ENCODE data around the gene NAA30.
A peak's percentile ranks its signal among the peaks of the same experiment; 100 is the strongest.

Gene NAA30

GRCh38 chr14:57375156-57375555 is 15.2 kb upstream of the NAA30 start:
- Histone ChIP-seq H3K9ac (ENCODE audit: low read length in 2 of 2) (no peak overlapping the region), H3K9me3 (ENCODE audit: control insufficient read depth in 2 of 2, low read length in 2 of 2) (no peaks in the 10 kb centered on the region), H3K27me3 (ENCODE audit: control insufficient read depth in 1 of 2, insufficient read depth in 2 of 2, low read length in 2 of 2) (no peaks in the 10 kb centered on the region), H3K27ac (ENCODE audit: low read length) (no peak overlapping the region), H3K36me3 (ENCODE audit: control insufficient read depth in 2 of 2, insufficient read depth in 2 of 2, low read length in 2 of 2) (no peaks in the 10 kb centered on the region), H3K4me3 (ENCODE audit: low read length in 2 of 2) (no peak overlapping the region), H3K4me1 (ENCODE audit: control insufficient read depth, insufficient read depth, low read length) (no peaks in the 10 kb centered on the region)

GRCh38 chr14:57378661-57379060 is 11.7 kb upstream of the NAA30 start:
- Histone ChIP-seq H3K9ac (ENCODE audit: low read length in 2 of 2) (no peak overlapping the region), H3K4me3 (ENCODE audit: low read length in 2 of 2) (no peak overlapping the region), H3K9me3 (ENCODE audit: control insufficient read depth in 2 of 2, low read length in 2 of 2) (no peaks in the 10 kb centered on the region), H3K27me3 (ENCODE audit: control insufficient read depth in 1 of 2, insufficient read depth in 2 of 2, low read length in 2 of 2) (no peaks in the 10 kb centered on the region), H3K27ac (ENCODE audit: low read length) (no peak overlapping the region), H3K4me1 (ENCODE audit: control insufficient read depth, insufficient read depth, low read length) (no peaks in the 10 kb centered on the region), H3K36me3 (ENCODE audit: control insufficient read depth in 2 of 2, insufficient read depth in 2 of 2, low read length in 2 of 2) (no peaks in the 10 kb centered on the region)

- H3K4me1 ChIP-seq (ENCODE audit: control insufficient read depth, insufficient read depth, low read length): no peaks in the 10 kb centered on the region
- H3K27me3 ChIP-seq (ENCODE audit: control insufficient read depth in 1 of 2, insufficient read depth in 2 of 2, low read length in 2 of 2): no peaks in the 10 kb centered on the region
- H3K4me3 ChIP-seq (ENCODE audit: low read length in 2 of 2): no peak overlapping the region
- no peak overlapping the region for H3K27ac ChIP-seq (ENCODE audit: low read length)
- no peaks in the 10 kb centered on the region for H3K36me3 ChIP-seq (ENCODE audit: control insufficient read depth in 2 of 2, insufficient read depth in 2 of 2, low read length in 2 of 2)
- no peaks in the 10 kb centered on the region for H3K9me3 ChIP-seq (ENCODE audit: control insufficient read depth in 2 of 2, low read length in 2 of 2)
- H3K9ac ChIP-seq (ENCODE audit: low read length in 2 of 2): no peak overlapping the region
Observed at GRCh38 chr14:57380935-57381334, 9.5 kb upstream of the NAA30 start.

DNA sequence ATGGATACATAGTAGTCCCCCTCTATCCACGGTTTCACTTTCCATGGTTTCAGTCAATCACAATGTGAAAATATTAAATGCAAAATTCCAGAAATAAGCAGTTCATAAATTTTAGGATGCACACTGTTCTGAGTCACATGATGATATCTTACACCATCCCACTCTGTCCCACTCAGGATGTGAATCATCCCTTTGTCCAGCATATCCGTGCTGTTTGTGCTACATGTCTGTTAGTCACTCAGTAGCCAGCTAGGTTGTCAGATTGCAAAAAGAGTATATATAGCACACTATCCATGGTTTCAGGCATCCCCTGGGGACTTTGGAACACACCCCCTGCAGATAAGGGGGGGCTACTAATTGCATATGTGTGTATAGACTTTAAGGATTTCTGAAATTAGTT is 8.1 kb upstream of the NAA30 start:
- Histone ChIP-seq H3K9ac (ENCODE audit: low read length in 2 of 2) (no peak overlapping the region), H3K27ac (ENCODE audit: low read length) (no peak overlapping the region), H3K4me1 (ENCODE audit: control insufficient read depth, insufficient read depth, low read length) (no peaks in the 10 kb centered on the region), H3K9me3 (ENCODE audit: control insufficient read depth in 2 of 2, low read length in 2 of 2) (no peaks in the 10 kb centered on the region), H3K27me3 (ENCODE audit: control insufficient read depth in 1 of 2, insufficient read depth in 2 of 2, low read length in 2 of 2) (no peaks in the 10 kb centered on the region), H3K4me3 (ENCODE audit: low read length in 2 of 2) (no peak overlapping the region), H3K36me3 (ENCODE audit: control insufficient read depth in 2 of 2, insufficient read depth in 2 of 2, low read length in 2 of 2) (no peaks in the 10 kb centered on the region)

DNA sequence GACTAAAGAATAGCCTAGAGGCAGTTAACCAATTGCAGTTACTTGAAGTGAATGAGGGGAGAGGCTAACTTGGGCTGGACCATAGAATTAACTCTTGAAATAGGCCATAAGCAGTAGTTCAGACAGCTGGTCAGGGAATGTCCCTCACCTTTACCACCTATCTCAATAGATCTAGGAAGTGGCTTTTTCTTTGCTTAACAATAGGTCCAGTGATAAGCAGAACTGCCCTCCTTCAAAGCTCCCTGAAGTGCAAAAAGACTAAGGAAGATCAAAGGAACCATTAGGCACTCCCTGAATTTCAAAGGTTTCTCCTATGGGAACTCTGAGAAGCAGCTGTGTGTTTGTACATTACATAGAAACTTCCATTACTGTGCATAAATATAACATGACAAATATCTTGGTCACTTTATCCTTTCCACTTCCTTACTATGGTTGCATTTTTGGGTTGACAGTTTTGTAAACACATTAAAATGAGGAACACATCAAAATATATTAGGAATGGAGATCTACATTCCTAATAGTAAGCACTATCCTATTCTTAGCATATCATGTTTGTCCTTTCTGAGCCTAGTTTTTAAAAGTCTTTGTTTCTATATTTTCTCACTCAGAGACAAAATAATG is 7.2 kb upstream of the NAA30 start:
- Histone ChIP-seq H3K4me3 (ENCODE audit: low read length in 2 of 2) (no peak overlapping the region), H3K9me3 (ENCODE audit: control insufficient read depth in 2 of 2, low read length in 2 of 2) (no peaks in the 10 kb centered on the region), H3K4me1 (ENCODE audit: control insufficient read depth, insufficient read depth, low read length) (no peaks in the 10 kb centered on the region), H3K27me3 (ENCODE audit: control insufficient read depth in 1 of 2, insufficient read depth in 2 of 2, low read length in 2 of 2) (no peaks in the 10 kb centered on the region), H3K27ac (ENCODE audit: low read length) (no peak overlapping the region), H3K36me3 (ENCODE audit: control insufficient read depth in 2 of 2, insufficient read depth in 2 of 2, low read length in 2 of 2) (no peaks in the 10 kb centered on the region), H3K9ac (ENCODE audit: low read length in 2 of 2) (no peak overlapping the region)

- no peaks in the 10 kb centered on the region for H3K4me1 ChIP-seq (ENCODE audit: control insufficient read depth, insufficient read depth, low read length)
- H3K9ac ChIP-seq (ENCODE audit: low read length in 2 of 2): no peak overlapping the region
- H3K36me3 ChIP-seq (ENCODE audit: control insufficient read depth in 2 of 2, insufficient read depth in 2 of 2, low read length in 2 of 2): no peaks in the 10 kb centered on the region
- H3K27me3 ChIP-seq (ENCODE audit: control insufficient read depth in 1 of 2, insufficient read depth in 2 of 2, low read length in 2 of 2): no peaks in the 10 kb centered on the region
- H3K27ac ChIP-seq (ENCODE audit: low read length): no peak overlapping the region
- H3K4me3 ChIP-seq (ENCODE audit: low read length in 2 of 2): no peak overlapping the region
- H3K9me3 ChIP-seq (ENCODE audit: control insufficient read depth in 2 of 2, low read length in 2 of 2): no peaks in the 10 kb centered on the region
Observed at GRCh38 chr14:57388067-57388466, 2.3 kb upstream of the NAA30 start.

- Histone ChIP-seq H3K9ac (ENCODE audit: low read length in 2 of 2) (peak overlapping the region; percentile 71 to 73), H3K27ac (ENCODE audit: low read length) (peak overlapping the region; percentile 42), H3K4me3 (ENCODE audit: low read length in 2 of 2) (peak overlapping the region; percentile 82 to 94), H3K9me3 (ENCODE audit: control insufficient read depth in 2 of 2, low read length in 2 of 2) (no peaks in the 10 kb centered on the region), H3K36me3 (ENCODE audit: control insufficient read depth in 2 of 2, insufficient read depth in 2 of 2, low read length in 2 of 2) (no peaks in the 10 kb centered on the region), H3K27me3 (ENCODE audit: control insufficient read depth in 1 of 2, insufficient read depth in 2 of 2, low read length in 2 of 2) (no peaks in the 10 kb centered on the region), H3K4me1 (ENCODE audit: control insufficient read depth, insufficient read depth, low read length) (no peaks in the 10 kb centered on the region)
Observed at GRCh38 chr14:57389646-57390036, 745 bp upstream of the NAA30 start.

- H3K27ac ChIP-seq (ENCODE audit: low read length): peak overlapping the region; percentile 42
Observed at GRCh38 chr14:57390806-57391516, 575 bp downstream of the NAA30 start.

DNA sequence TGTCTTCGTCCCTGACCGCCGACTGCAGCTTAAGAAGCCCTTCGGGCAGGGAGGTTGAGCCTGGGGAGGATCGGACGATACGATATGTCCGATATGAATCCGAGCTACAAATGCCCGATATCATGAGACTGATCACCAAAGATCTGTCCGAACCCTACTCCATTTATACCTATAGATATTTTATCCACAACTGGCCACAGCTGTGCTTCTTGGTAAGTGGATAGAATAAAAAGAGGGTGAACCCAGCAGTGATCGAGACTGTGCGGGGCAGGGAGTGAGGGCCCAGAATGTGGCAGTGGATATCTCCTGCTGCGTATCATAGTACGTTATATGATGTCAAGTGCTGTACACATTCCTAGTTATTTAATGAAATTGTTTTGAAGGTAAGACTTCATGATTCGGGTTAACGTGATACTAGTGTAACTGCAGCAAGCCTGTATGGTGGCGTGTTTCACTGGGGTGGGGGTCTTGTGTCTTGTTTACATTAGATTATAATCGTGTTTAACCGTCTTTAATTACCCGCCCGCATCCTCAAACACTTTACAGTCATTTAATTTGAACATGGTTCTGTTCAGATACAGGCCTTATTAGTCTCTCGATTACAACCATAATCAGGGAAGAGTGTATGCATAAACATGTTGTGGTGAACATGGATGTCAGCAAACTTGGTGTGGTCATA is 1.3 kb downstream of the NAA30 start:
- peak overlapping the region; percentile 73 to 75 for H3K9ac ChIP-seq (ENCODE audit: low read length in 2 of 2)
- no peaks in the 10 kb centered on the region for H3K9me3 ChIP-seq (ENCODE audit: control insufficient read depth in 2 of 2, low read length in 2 of 2)
- peak overlapping the region; percentile 42 for H3K27ac ChIP-seq (ENCODE audit: low read length)
- no peaks in the 10 kb centered on the region for H3K36me3 ChIP-seq (ENCODE audit: control insufficient read depth in 2 of 2, insufficient read depth in 2 of 2, low read length in 2 of 2)
- no peaks in the 10 kb centered on the region for H3K4me1 ChIP-seq (ENCODE audit: control insufficient read depth, insufficient read depth, low read length)
- peak overlapping the region; percentile 82 to 94 for H3K4me3 ChIP-seq (ENCODE audit: low read length in 2 of 2)
- no peaks in the 10 kb centered on the region for H3K27me3 ChIP-seq (ENCODE audit: control insufficient read depth in 1 of 2, insufficient read depth in 2 of 2, low read length in 2 of 2)

More at GRCh38 chr14:57390806-57391516, 575 bp downstream of the NAA30 start:
- H3K9me3 ChIP-seq (ENCODE audit: control insufficient read depth in 2 of 2, low read length in 2 of 2): no peaks in the 10 kb centered on the region
- peak overlapping the region; percentile 73 to 75 for H3K9ac ChIP-seq (ENCODE audit: low read length in 2 of 2)
- peak overlapping the region; percentile 82 to 94 for H3K4me3 ChIP-seq (ENCODE audit: low read length in 2 of 2)
- no peaks in the 10 kb centered on the region for H3K4me1 ChIP-seq (ENCODE audit: control insufficient read depth, insufficient read depth, low read length)
- H3K36me3 ChIP-seq (ENCODE audit: control insufficient read depth in 2 of 2, insufficient read depth in 2 of 2, low read length in 2 of 2): no peaks in the 10 kb centered on the region
- H3K27me3 ChIP-seq (ENCODE audit: control insufficient read depth in 1 of 2, insufficient read depth in 2 of 2, low read length in 2 of 2): no peaks in the 10 kb centered on the region

DNA sequence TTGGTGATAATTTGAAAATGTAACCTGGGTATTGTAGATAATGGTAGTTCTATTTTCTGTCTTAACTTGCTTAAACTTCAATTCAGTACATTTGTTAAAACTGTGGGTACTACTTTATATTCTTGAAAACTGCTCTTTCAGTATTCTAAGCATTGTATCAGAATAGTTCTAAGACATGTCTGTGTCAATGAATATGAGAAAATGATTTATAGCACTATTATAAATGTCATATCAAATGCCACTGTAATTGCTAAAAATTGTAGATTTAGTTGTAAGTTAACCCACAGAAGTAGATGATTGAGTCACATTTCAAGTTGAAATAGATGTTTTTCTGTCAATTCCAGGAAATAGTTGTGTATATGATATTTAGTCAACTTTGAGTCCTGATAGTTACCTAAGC is 2.4 kb downstream of the NAA30 start:
- peak overlapping the region in 1 of 2 donors; percentile 42 for H3K4me3 ChIP-seq (ENCODE audit: low read length in 2 of 2)
- H3K27me3 ChIP-seq (ENCODE audit: control insufficient read depth in 1 of 2, insufficient read depth in 2 of 2, low read length in 2 of 2): no peaks in the 10 kb centered on the region
- H3K27ac ChIP-seq (ENCODE audit: low read length): no peak overlapping the region
- no peaks in the 10 kb centered on the region for H3K9me3 ChIP-seq (ENCODE audit: control insufficient read depth in 2 of 2, low read length in 2 of 2)
- H3K9ac ChIP-seq (ENCODE audit: low read length in 2 of 2): peak overlapping the region in 1 of 2 donors; percentile 46
- H3K4me1 ChIP-seq (ENCODE audit: control insufficient read depth, insufficient read depth, low read length): no peaks in the 10 kb centered on the region
- no peaks in the 10 kb centered on the region for H3K36me3 ChIP-seq (ENCODE audit: control insufficient read depth in 2 of 2, insufficient read depth in 2 of 2, low read length in 2 of 2)
